RWPE2 (cell line): Measurements from ENCODE around the gene NKAIN4.
"Not testable (repeated sequence)": the region's sequence is repeated elsewhere in the genome, so short reads cannot be mapped to it uniquely, and the experiment has no call there.

ENCODE experiments used
- ATAC-seq: fragments of 200-7000 bp; cut with Tn5 transposase; 3 replicates; pipeline ENCODE4 v1.9.1; 2021; ENCODE audit warnings: low read depth
- DNase-seq: peaks from one replicate; pipeline ENCODE4 v3.0.0-alpha.2; 2020; ENCODE audit warnings: low spot score
- H3K27ac ChIP-seq: fragments of 450-650 bp; 2 replicates; pipeline ENCODE4 v1.5.1; 2017; ENCODE audit warnings: mild to moderate bottlenecking; ENCODE audit not compliant: poor library complexity, severe bottlenecking
- H3K27me3 ChIP-seq: fragments of 250-450 bp; sonication (Bioruptor Pico); 2 replicates; pipeline ENCODE4 v1.5.1; 2021; ENCODE audit warnings: mild to moderate bottlenecking, moderate library complexity; ENCODE audit not compliant: insufficient read depth, poor library complexity, severe bottlenecking
- H3K36me3 ChIP-seq: fragments of 250-450 bp; sonication (Bioruptor Pico); 2 replicates; pipeline ENCODE4 v1.5.1; 2020; ENCODE audit warnings: low read depth, mild to moderate bottlenecking, moderate library complexity
- H3K4me1 ChIP-seq: fragments of 250-450 bp; sonication (Bioruptor Pico); 2 replicates; pipeline ENCODE4 v1.5.1; 2021; ENCODE audit warnings: mild to moderate bottlenecking, moderate library complexity; ENCODE audit not compliant: insufficient read depth, poor library complexity, severe bottlenecking
- H3K4me3 ChIP-seq: fragments of 250-450 bp; sonication (Bioruptor Pico); 2 replicates; pipeline ENCODE4 v1.5.1; 2021; ENCODE audit warnings: mild to moderate bottlenecking, moderate library complexity; ENCODE audit not compliant: severe bottlenecking
- H3K9me3 ChIP-seq: fragments of 250-450 bp; sonication (Bioruptor Pico); 2 replicates; pipeline ENCODE4 v1.5.1; 2021; ENCODE audit warnings: mild to moderate bottlenecking, moderate library complexity; ENCODE audit not compliant: severe bottlenecking
- TF ChIP-seq, protein P1 (sequence below): fragments of 450-650 bp; IDR thresholded peaks from one replicate; pipeline ENCODE4 v1.5.1; 2017; ENCODE audit warnings: mild to moderate bottlenecking, moderate library complexity; ENCODE audit not compliant: poor library complexity, severe bottlenecking

The NKAIN4 gene

GRCh38 chr20:63224412-63225081, 29.7 kb downstream of the NKAIN4 start:
- Histone ChIP-seq H3K4me3 (no peak overlapping the region), H3K36me3 (no peaks in the 10 kb centered on the region), H3K4me1 (peaks cover 18% of the 10 kb centered on the region), H3K27ac (peak overlapping the region; percentile 52), H3K27me3 (peaks cover 4% of the 10 kb centered on the region), H3K9me3 (no peaks in the 10 kb centered on the region)
- TF ChIP-seq, protein P1, sequence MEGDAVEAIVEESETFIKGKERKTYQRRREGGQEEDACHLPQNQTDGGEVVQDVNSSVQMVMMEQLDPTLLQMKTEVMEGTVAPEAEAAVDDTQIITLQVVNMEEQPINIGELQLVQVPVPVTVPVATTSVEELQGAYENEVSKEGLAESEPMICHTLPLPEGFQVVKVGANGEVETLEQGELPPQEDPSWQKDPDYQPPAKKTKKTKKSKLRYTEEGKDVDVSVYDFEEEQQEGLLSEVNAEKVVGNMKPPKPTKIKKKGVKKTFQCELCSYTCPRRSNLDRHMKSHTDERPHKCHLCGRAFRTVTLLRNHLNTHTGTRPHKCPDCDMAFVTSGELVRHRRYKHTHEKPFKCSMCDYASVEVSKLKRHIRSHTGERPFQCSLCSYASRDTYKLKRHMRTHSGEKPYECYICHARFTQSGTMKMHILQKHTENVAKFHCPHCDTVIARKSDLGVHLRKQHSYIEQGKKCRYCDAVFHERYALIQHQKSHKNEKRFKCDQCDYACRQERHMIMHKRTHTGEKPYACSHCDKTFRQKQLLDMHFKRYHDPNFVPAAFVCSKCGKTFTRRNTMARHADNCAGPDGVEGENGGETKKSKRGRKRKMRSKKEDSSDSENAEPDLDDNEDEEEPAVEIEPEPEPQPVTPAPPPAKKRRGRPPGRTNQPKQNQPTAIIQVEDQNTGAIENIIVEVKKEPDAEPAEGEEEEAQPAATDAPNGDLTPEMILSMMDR = peak; percentile 75
- DNase-seq (no peak), ATAC-seq (peak; percentile 57)

DNA sequence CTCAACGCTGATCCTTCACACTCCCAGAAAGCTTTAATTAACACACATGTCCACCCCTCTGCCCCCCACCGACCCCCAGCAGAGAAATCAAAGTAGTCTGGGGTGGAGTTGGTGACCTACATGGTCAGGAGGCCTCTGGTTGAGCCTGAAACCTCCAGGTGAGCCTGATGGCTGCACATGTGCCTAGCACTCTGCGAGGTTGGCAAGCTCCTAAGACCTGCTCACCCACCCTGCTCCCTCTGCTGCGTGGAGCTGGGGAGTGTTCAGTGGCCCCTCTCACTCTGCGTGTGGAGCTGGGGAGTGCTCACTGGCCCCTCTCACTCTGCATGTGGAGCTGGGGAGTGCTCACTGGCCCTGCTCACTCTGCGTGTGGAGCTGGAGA, 30.4 kb downstream of the NKAIN4 start:
- peak overlapping the region; percentile 52 for H3K27ac ChIP-seq
- H3K4me1 ChIP-seq = peaks cover 18% of the 10 kb centered on the region
- DNase-seq (no peak), ATAC-seq (no peak)
- H3K27me3 ChIP-seq = peaks cover 4% of the 10 kb centered on the region
- no peak overlapping the region for H3K4me3 ChIP-seq
- no peaks in the 10 kb centered on the region for H3K9me3 ChIP-seq
- no peaks in the 10 kb centered on the region for H3K36me3 ChIP-seq
- TF ChIP-seq, protein P1 = no peak

DNA sequence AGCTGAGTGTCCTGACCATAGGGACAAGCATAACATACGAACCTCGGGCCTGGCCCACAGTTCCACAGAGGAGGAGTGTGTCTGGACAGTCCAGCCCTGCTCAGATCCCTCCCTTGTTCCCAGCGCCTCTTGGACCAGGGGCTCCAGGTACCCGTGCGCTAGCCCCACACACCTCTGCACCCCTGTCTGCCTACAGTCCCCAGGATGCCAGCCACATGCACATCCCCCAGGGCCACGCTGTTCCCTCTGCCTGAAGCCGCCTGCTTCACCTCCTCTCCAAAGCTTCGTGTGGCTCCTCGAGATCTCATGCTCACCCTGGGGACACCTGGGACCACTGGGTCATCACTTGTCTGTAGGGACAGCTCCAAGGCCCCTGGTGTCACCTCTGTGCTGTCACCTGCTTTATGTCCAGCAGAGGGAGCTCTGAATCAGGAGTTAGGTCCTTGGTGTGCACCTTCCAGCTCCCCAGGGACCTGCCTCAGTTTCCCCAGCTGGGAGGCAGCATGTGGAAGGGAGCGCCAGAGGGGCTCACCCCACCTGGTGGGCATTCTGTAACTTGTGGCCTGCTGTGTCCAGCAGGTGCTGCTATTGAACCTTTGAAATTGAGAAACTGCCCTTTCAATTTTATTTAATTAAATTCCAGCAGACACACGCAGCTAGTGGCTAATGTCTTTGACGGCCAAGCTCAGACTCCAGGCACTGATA, 31.0 kb downstream of the NKAIN4 start:
- H3K27me3 ChIP-seq = peaks cover 4% of the 10 kb centered on the region
- TF ChIP-seq, protein P1 = peak; percentile 99
- no peaks in the 10 kb centered on the region for H3K36me3 ChIP-seq
- ATAC-seq = no peak
- no peaks in the 10 kb centered on the region for H3K9me3 ChIP-seq
- no peak for DNase-seq
- H3K27ac ChIP-seq = peak overlapping the region; percentile 52
- no peak overlapping the region for H3K4me3 ChIP-seq
- peaks cover 18% of the 10 kb centered on the region for H3K4me1 ChIP-seq

DNA sequence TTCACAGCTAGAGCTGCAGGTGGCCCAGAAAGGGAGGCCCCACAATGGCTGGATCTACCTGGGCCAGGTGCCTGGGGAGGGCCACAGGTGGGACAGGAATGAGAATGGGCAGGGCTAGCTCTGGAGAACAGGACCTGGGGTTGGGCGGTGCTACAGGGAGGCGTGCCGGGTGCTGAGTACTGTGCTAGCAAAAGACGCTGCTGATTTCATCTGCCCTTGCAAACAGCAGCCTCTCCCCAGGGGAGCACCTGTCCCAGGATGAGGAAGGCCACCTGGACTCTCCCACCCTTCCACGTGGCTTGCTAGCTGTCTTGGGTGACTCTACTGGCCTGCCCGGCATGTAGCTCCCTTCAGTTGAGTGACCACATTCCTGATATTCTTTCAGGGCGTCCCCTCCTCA, 31.7 kb downstream of the NKAIN4 start:
- no peak overlapping the region for H3K4me3 ChIP-seq
- TF ChIP-seq, protein P1 = no peak
- no peaks in the 10 kb centered on the region for H3K9me3 ChIP-seq
- ATAC-seq (no peak), DNase-seq (peak; percentile 76)
- no peak overlapping the region for H3K27ac ChIP-seq
- peaks cover 4% of the 10 kb centered on the region for H3K27me3 ChIP-seq
- peaks cover 18% of the 10 kb centered on the region for H3K4me1 ChIP-seq
- no peaks in the 10 kb centered on the region for H3K36me3 ChIP-seq

GRCh38 chr20:63221400-63222053, 32.7 kb downstream of the NKAIN4 start:
- H3K36me3 ChIP-seq, H3K27me3 ChIP-seq, ATAC-seq, H3K27ac ChIP-seq, H3K4me3 ChIP-seq, H3K9me3 ChIP-seq: not testable (repeated sequence)
- H3K4me1 ChIP-seq = peaks cover 22% of the 10 kb centered on the region
- peak; percentile 83 for DNase-seq
